Measurements from ENCODE around the gene STIL. TPM values are rescaled to one million over a fixed set of nuclear protein-coding genes. Genes with fewer than 3 reads are reported as not detected.
"Not testable (repeated sequence)": the region's sequence is repeated elsewhere in the genome, so short reads cannot be mapped to it uniquely, and the experiment has no call there.

The STIL gene
- total and polyA plus RNA-seq, 4 donors, result 0.85 to 5.9 (median 1.4) TPM

GRCh38 chr1:47208374-47208850, 105.5 kb downstream of the STIL start:
- Histone ChIP-seq H3K9ac (ENCODE audit: insufficient read depth in 1 of 2, low read length in 2 of 2) (no peak overlapping the region), H3K27me3 (ENCODE audit: control insufficient read depth in 3 of 3, insufficient read depth in 3 of 3, low read length in 2 of 3) (peaks cover 0 to 24% (median 0%) of the 10 kb centered on the region in 3 donors), H3K27ac (ENCODE audit: low read depth in 1 of 2, low read length in 1 of 2) (no peak overlapping the region), H3K36me3 (ENCODE audit: control insufficient read depth in 4 of 4, insufficient read depth in 4 of 4, low read length in 4 of 4) (no peaks in the 10 kb centered on the region), H3K9me3 (ENCODE audit: control insufficient read depth in 4 of 4, insufficient read depth in 3 of 4, low read length in 3 of 4) (no peaks in the 10 kb centered on the region), H3K4me3 (no peak overlapping the region), H3K4me1 (ENCODE audit: control insufficient read depth in 5 of 5, insufficient read depth in 5 of 5, low read length in 5 of 5) (peaks cover 0 to 6% (median 0%) of the 10 kb centered on the region in 5 donors)
- TF ChIP-seq CTCF (IDR thresholded peaks at IDR 0.05; ENCODE audit: control extremely low read depth, extremely low read depth), result no peak
- no peak for ATAC-seq (ENCODE audit: insufficient read depth, low FRiP score)
- DNase-seq, result no peak
- 68 to 80% methylated on average over 11 of the region's 11 CpGs for WGBS, 2 donors

DNA sequence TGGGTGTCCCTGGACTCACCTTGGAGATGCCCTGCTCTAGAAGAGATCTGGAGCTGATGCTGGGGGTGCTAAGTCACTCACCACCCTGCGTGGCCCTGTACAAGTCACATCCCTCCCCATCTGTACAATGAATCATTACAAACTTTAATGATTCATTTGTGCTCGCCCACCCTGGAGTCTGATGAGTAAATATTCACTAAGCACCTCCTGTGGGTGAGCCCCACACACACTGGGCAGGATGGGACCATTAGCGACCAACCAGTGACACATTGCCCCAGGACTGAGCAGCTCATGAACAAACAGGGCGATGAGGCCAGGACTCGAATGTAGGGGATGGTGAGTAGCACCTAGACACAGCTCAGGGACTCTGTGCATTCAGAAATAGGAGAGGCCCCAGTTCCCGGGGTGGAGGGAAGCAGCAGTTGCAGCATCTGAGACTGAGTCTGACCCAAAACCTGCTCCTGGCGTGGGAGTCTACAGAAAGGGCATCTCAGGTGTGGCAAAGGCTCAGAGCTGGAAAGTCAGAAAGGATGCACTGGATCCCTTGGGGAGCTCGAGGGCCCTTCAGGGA, 106.1 kb downstream of the STIL start:
- Histone ChIP-seq H3K4me1 (ENCODE audit: control insufficient read depth in 5 of 5, insufficient read depth in 5 of 5, low read length in 5 of 5) (peaks cover 0 to 4% (median 0%) of the 10 kb centered on the region in 5 donors), H3K27me3 (ENCODE audit: control insufficient read depth in 3 of 3, insufficient read depth in 3 of 3, low read length in 2 of 3) (peaks cover 0 to 24% (median 0%) of the 10 kb centered on the region in 3 donors), H3K27ac (ENCODE audit: low read depth in 1 of 2, low read length in 1 of 2) (no peak overlapping the region), H3K4me3 (no peak overlapping the region), H3K36me3 (ENCODE audit: control insufficient read depth in 4 of 4, insufficient read depth in 4 of 4, low read length in 4 of 4) (no peaks in the 10 kb centered on the region), H3K9me3 (ENCODE audit: control insufficient read depth in 4 of 4, insufficient read depth in 3 of 4, low read length in 3 of 4) (no peaks in the 10 kb centered on the region), H3K9ac (ENCODE audit: insufficient read depth in 1 of 2, low read length in 2 of 2) (no peak overlapping the region)
- ATAC-seq (ENCODE audit: insufficient read depth, low FRiP score), result no peak
- 77 to 87% methylated on average over 8 of the region's 8 CpGs for WGBS, 2 donors
- DNase-seq, result no peak
- no peak for TF ChIP-seq CTCF (IDR thresholded peaks at IDR 0.05; ENCODE audit: control extremely low read depth, extremely low read depth)

- Histone ChIP-seq H3K36me3 (ENCODE audit: control insufficient read depth in 4 of 4, insufficient read depth in 4 of 4, low read length in 4 of 4) (no peaks in the 10 kb centered on the region), H3K9ac (ENCODE audit: insufficient read depth in 1 of 2, low read length in 2 of 2) (no peak overlapping the region), H3K27me3 (ENCODE audit: control insufficient read depth in 3 of 3, insufficient read depth in 3 of 3, low read length in 2 of 3) (peaks cover 0 to 24% (median 2%) of the 10 kb centered on the region in 3 donors), H3K27ac (ENCODE audit: low read depth in 1 of 2, low read length in 1 of 2) (no peak overlapping the region), H3K4me3 (no peak overlapping the region), H3K4me1 (ENCODE audit: control insufficient read depth in 5 of 5, insufficient read depth in 5 of 5, low read length in 5 of 5) (no peaks in the 10 kb centered on the region), H3K9me3 (ENCODE audit: control insufficient read depth in 4 of 4, insufficient read depth in 3 of 4, low read length in 3 of 4) (no peaks in the 10 kb centered on the region)
- TF ChIP-seq CTCF (IDR thresholded peaks at IDR 0.05; ENCODE audit: control extremely low read depth, extremely low read depth), result no peak
- WGBS, 2 donors, result 92 to 96% methylated on average over 5 of the region's 5 CpGs
- DNase-seq (no peak), ATAC-seq (ENCODE audit: insufficient read depth, low FRiP score) (no peak)
Measured at GRCh38 chr1:47205918-47206317, 108.0 kb downstream of the STIL start.

DNA sequence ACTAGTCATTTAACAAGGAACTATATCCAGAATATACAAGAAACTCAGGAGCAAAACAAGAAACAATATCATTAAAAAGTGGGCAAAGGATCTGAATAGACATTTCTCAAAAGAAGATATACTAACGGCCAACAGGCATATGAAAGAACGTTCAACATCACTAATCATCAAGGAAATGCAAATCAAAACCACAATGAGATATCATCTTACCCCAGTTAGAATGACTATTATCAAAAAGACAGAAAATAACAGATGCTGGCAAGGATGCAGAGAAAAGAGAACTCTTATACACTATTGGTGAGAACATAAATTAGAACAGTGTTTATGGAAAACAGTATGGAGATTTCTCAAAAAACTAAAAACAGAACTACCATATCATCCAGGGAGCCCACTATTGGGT, 110.4 kb downstream of the STIL start:
- H3K4me1 ChIP-seq (ENCODE audit: control insufficient read depth in 5 of 5, insufficient read depth in 5 of 5, low read length in 5 of 5); H3K9me3 ChIP-seq (ENCODE audit: control insufficient read depth in 4 of 4, insufficient read depth in 3 of 4, low read length in 3 of 4); H3K4me3 ChIP-seq; ATAC-seq (ENCODE audit: insufficient read depth, low FRiP score); H3K9ac ChIP-seq (ENCODE audit: insufficient read depth in 1 of 2, low read length in 2 of 2); H3K27ac ChIP-seq (ENCODE audit: low read depth in 1 of 2, low read length in 1 of 2); DNase-seq; H3K36me3 ChIP-seq (ENCODE audit: control insufficient read depth in 4 of 4, insufficient read depth in 4 of 4, low read length in 4 of 4): not testable (repeated sequence)
- 17 to 18% methylated on average over 2 of the region's 2 CpGs for WGBS, 2 donors
- H3K27me3 ChIP-seq (ENCODE audit: control insufficient read depth in 3 of 3, insufficient read depth in 3 of 3, low read length in 2 of 3), result peaks cover 0 to 19% (median 2%) of the 10 kb centered on the region in 3 donors

All from lung (tissue), 12 donors.